ENCODE data around the gene ADGRG6.

ADGRG6 gene

GRCh38 chr6:142399739-142400138 lies 97.9 kb downstream of the ADGRG6 start:
- Histone ChIP-seq H2AFZ (ENCODE audit: low read length) (no peak overlapping the region), H3K4me1 (ENCODE audit: insufficient read depth, low read length, severe bottlenecking) (no peaks in the 10 kb centered on the region), H3K36me3 (ENCODE audit: insufficient read depth, low read length) (no peaks in the 10 kb centered on the region), H3K79me2 (ENCODE audit: insufficient read depth, low read length) (no peaks in the 10 kb centered on the region), H3K4me2 (ENCODE audit: low read length) (no peak overlapping the region), H3K27ac (ENCODE audit: low read depth, low read length, poor library complexity, severe bottlenecking) (no peak overlapping the region), H4K20me1 (ENCODE audit: insufficient read depth, low read length) (no peaks in the 10 kb centered on the region), H3K27me3 (ENCODE audit: insufficient read depth, low read length) (no peaks in the 10 kb centered on the region), H3K4me3 (ENCODE audit: low read depth, low read length, poor library complexity, severe bottlenecking) (no peak overlapping the region), H3K9me3 (ENCODE audit: low read length) (no peaks in the 10 kb centered on the region), H3K9ac (ENCODE audit: low read length) (no peak overlapping the region), H3F3A (ENCODE audit: insufficient read depth, low read length) (no peaks in the 10 kb centered on the region), H3K9me2 (ENCODE audit: low read depth, low read length) (no peaks in the 10 kb centered on the region)
- TF ChIP-seq EZH2 (IDR thresholded peaks at IDR 0.05; ENCODE audit: borderline replicate concordance, low read length) (no peak), CTCF (IDR thresholded peaks at IDR 0.05; ENCODE audit: low read length) (no peak)

GRCh38 chr6:142400495-142400894 lies 98.7 kb downstream of the ADGRG6 start:
- H3K36me3 ChIP-seq (ENCODE audit: insufficient read depth, low read length), result no peaks in the 10 kb centered on the region

GRCh38 chr6:142401838-142402237 lies 100.0 kb downstream of the ADGRG6 start:
- Histone ChIP-seq H3K36me3 (ENCODE audit: insufficient read depth, low read length) (no peaks in the 10 kb centered on the region), H3K9me2 (ENCODE audit: low read depth, low read length) (no peaks in the 10 kb centered on the region), H3K27ac (ENCODE audit: low read depth, low read length, poor library complexity, severe bottlenecking) (no peak overlapping the region), H3K4me3 (ENCODE audit: low read depth, low read length, poor library complexity, severe bottlenecking) (no peak overlapping the region), H3K4me2 (ENCODE audit: low read length) (no peak overlapping the region), H4K20me1 (ENCODE audit: insufficient read depth, low read length) (no peaks in the 10 kb centered on the region), H3K79me2 (ENCODE audit: insufficient read depth, low read length) (no peaks in the 10 kb centered on the region), H2AFZ (ENCODE audit: low read length) (no peak overlapping the region), H3K27me3 (ENCODE audit: insufficient read depth, low read length) (no peaks in the 10 kb centered on the region), H3K9me3 (ENCODE audit: low read length) (no peaks in the 10 kb centered on the region), H3K9ac (ENCODE audit: low read length) (no peak overlapping the region), H3K4me1 (ENCODE audit: insufficient read depth, low read length, severe bottlenecking) (no peaks in the 10 kb centered on the region), H3F3A (ENCODE audit: insufficient read depth, low read length) (no peaks in the 10 kb centered on the region)
- no peak for TF ChIP-seq EZH2 (IDR thresholded peaks at IDR 0.05; ENCODE audit: borderline replicate concordance, low read length)
- TF ChIP-seq CTCF (IDR thresholded peaks at IDR 0.05; ENCODE audit: low read length), result no peak

More at GRCh38 chr6:142400495-142400894, 98.7 kb downstream of the ADGRG6 start:
- Histone ChIP-seq H3K79me2 (ENCODE audit: insufficient read depth, low read length) (no peaks in the 10 kb centered on the region), H4K20me1 (ENCODE audit: insufficient read depth, low read length) (no peaks in the 10 kb centered on the region), H3K4me1 (ENCODE audit: insufficient read depth, low read length, severe bottlenecking) (no peaks in the 10 kb centered on the region), H3K4me2 (ENCODE audit: low read length) (no peak overlapping the region), H3K4me3 (ENCODE audit: low read depth, low read length, poor library complexity, severe bottlenecking) (no peak overlapping the region), H3K9me2 (ENCODE audit: low read depth, low read length) (no peaks in the 10 kb centered on the region), H3F3A (ENCODE audit: insufficient read depth, low read length) (no peaks in the 10 kb centered on the region), H3K9ac (ENCODE audit: low read length) (no peak overlapping the region), H3K9me3 (ENCODE audit: low read length) (no peaks in the 10 kb centered on the region), H3K27me3 (ENCODE audit: insufficient read depth, low read length) (no peaks in the 10 kb centered on the region), H3K27ac (ENCODE audit: low read depth, low read length, poor library complexity, severe bottlenecking) (no peak overlapping the region), H2AFZ (ENCODE audit: low read length) (no peak overlapping the region)
- TF ChIP-seq EZH2 (IDR thresholded peaks at IDR 0.05; ENCODE audit: borderline replicate concordance, low read length) (no peak), CTCF (IDR thresholded peaks at IDR 0.05; ENCODE audit: low read length) (no peak)

Measured in OCI-LY1 (cell line).